Neural cell (in vitro differentiated cells): ENCODE measurements around the gene AHCYL1. TPM values are rescaled to one million over a fixed set of nuclear protein-coding genes. Genes with fewer than 3 reads are reported as not detected.

Source experiments
- H2AFZ ChIP-seq: fragments of 200-600, 300-800 bp; sonication (generic), shearing (Covaris generic); 2 replicates; pipeline ENCODE4 v1.6.0; 2014; ENCODE audit warnings: low read depth, mild to moderate bottlenecking, antibody characterized with exemption, low read length, moderate library complexity
- H3F3A ChIP-seq: fragments of 200-600 bp; shearing (Covaris generic); 2 replicates; pipeline ENCODE4 v1.6.1; 2016; ENCODE audit warnings: mild to moderate bottlenecking, moderate library complexity, mixed read lengths, antibody characterized with exemption, low read length; ENCODE audit not compliant: insufficient read depth, poor library complexity, severe bottlenecking
- H3K27ac ChIP-seq: fragments of 200-600, 300-800 bp; sonication (generic), shearing (Covaris generic); 2 replicates; pipeline ENCODE4 v1.5.1; 2014; ENCODE audit warnings: mild to moderate bottlenecking, low read length, moderate library complexity
- H3K27me3 ChIP-seq: fragments of 300-800, 200-600 bp; sonication (generic), shearing (Covaris generic); 2 replicates; pipeline ENCODE4 v1.6.0; 2014; ENCODE audit warnings: mild to moderate bottlenecking, low read depth, low read length, moderate library complexity; ENCODE audit not compliant: insufficient read depth
- H3K36me3 ChIP-seq: fragments of 300-800, 200-600 bp; sonication (generic), shearing (Covaris generic); 2 replicates; pipeline ENCODE4 v1.5.1; 2014; ENCODE audit warnings: mild to moderate bottlenecking, antibody characterized with exemption, low read length, moderate library complexity; ENCODE audit not compliant: insufficient read depth
- H3K4me2 ChIP-seq: fragments of 300-800, 200-600 bp; sonication (generic), shearing (Covaris generic); 2 replicates; pipeline ENCODE4 v1.6.0; 2014; ENCODE audit warnings: mild to moderate bottlenecking, low read length
- H3K4me3 ChIP-seq: fragments of 300-800, 200-600 bp; sonication (generic), shearing (Covaris generic); 2 replicates; pipeline ENCODE4 v1.5.1; 2014; ENCODE audit warnings: mild to moderate bottlenecking, low read length, moderate library complexity
- H3K79me2 ChIP-seq: fragments of 200-600 bp; shearing (Covaris generic); replicated peaks from 2 replicates; pipeline ENCODE4 v1.6.0; 2014; ENCODE audit warnings: mild to moderate bottlenecking, low read length, moderate library complexity; ENCODE audit not compliant: insufficient read depth
- H3K9ac ChIP-seq: fragments of 300-800, 200-600 bp; sonication (generic), shearing (Covaris generic); 2 replicates; pipeline ENCODE4 v1.6.1; 2016; ENCODE audit warnings: mild to moderate bottlenecking, low read length, mixed read lengths
- H3K9me2 ChIP-seq: fragments of 200-600 bp; shearing (Covaris generic); 2 replicates; pipeline ENCODE4 v1.6.1; 2016; ENCODE audit warnings: mild to moderate bottlenecking, low read length, mixed read lengths; ENCODE audit not compliant: insufficient read depth
- H3K9me3 ChIP-seq: fragments of 200-600, 300-800 bp; sonication (generic), shearing (Covaris generic); 2 replicates; pipeline ENCODE4 v1.6.1; 2016; ENCODE audit warnings: mild to moderate bottlenecking, mixed run types, low read length, moderate library complexity, mixed read lengths
- H4K20me1 ChIP-seq: fragments of 200-600 bp; shearing (Covaris generic); 2 replicates; pipeline ENCODE4 v1.6.1; 2016; ENCODE audit warnings: mild to moderate bottlenecking, mixed run types; ENCODE audit not compliant: insufficient read depth
- CTCF ChIP-seq: fragments of 450-650 bp; IDR thresholded peaks from 2 replicates; pipeline ENCODE4 v1.5.1; 2014; ENCODE audit warnings: antibody characterized with exemption, mild to moderate bottlenecking, moderate library complexity; ENCODE audit not compliant: poor library complexity, severe bottlenecking
- EP300 ChIP-seq: fragments of 450-650 bp; conservative IDR thresholded peaks from 2 replicates; pipeline ENCODE4 v1.6.1; 2014; ENCODE audit warnings: antibody characterized with exemption, mild to moderate bottlenecking, moderate library complexity; ENCODE audit not compliant: poor library complexity, severe bottlenecking
- EZH2 ChIP-seq: fragments of 200-600, 300-800 bp; shearing (Covaris generic), sonication (generic); IDR thresholded peaks from 2 replicates; pipeline ENCODE4 v1.6.1; 2014; ENCODE audit warnings: antibody characterized with exemption, low read length, borderline replicate concordance, mild to moderate bottlenecking; ENCODE audit not compliant: insufficient read depth, poor library complexity, severe bottlenecking
- MXI1 ChIP-seq: fragments of 450-650 bp; conservative IDR thresholded peaks from 2 replicates; pipeline ENCODE4 v1.6.1; 2014; ENCODE audit warnings: antibody characterized with exemption, mild to moderate bottlenecking; ENCODE audit not compliant: poor library complexity, severe bottlenecking
- POLR2AphosphoS5 ChIP-seq: IDR thresholded peaks from 2 replicates; pipeline ENCODE4 v1.6.1; 2012
- RAD21 ChIP-seq: fragments of 450-650 bp; conservative IDR thresholded peaks from 2 replicates; pipeline ENCODE4 v1.6.1; 2014; ENCODE audit warnings: antibody characterized with exemption, mild to moderate bottlenecking, moderate library complexity
- REST ChIP-seq: IDR thresholded peaks from 2 replicates; pipeline ENCODE4 v1.6.1; 2012; ENCODE audit warnings: borderline replicate concordance
- SMC3 ChIP-seq: fragments of 450-650 bp; conservative IDR thresholded peaks from 2 replicates; pipeline ENCODE4 v1.6.1; 2014; ENCODE audit warnings: antibody characterized with exemption, mild to moderate bottlenecking, moderate library complexity; ENCODE audit not compliant: poor library complexity
- TAF1 ChIP-seq: IDR thresholded peaks from 2 replicates; pipeline ENCODE4 v1.6.1; 2012; ENCODE audit warnings: low read depth
- polyA plus RNA-seq: library from polyadenylated mRNA; depleted of rRNA; stranded (reverse); fragments of >200 nt; gene quantifications from 2 replicates; pipeline ENCODE4 v1.2.3, GENCODE V29; 2014

AHCYL1 gene
- polyA plus RNA-seq, 1 donor from 2014 or later = 48.7 TPM

GRCh38 chr1:109996476-109996875 is 11.9 kb downstream of the AHCYL1 start:
- Histone ChIP-seq H2AFZ (no peak overlapping the region), H3K4me3 (no peak overlapping the region), H3K27ac (no peak overlapping the region), H3F3A (no peaks in the 10 kb centered on the region), H3K4me2 (no peak overlapping the region), H3K9me3 (no peaks in the 10 kb centered on the region), H3K79me2 (peaks cover 31% of the 10 kb centered on the region), H3K9me2 (no peaks in the 10 kb centered on the region), H3K36me3 (no peaks in the 10 kb centered on the region), H3K27me3 (no peaks in the 10 kb centered on the region), H3K9ac (no peak overlapping the region), H4K20me1 (no peaks in the 10 kb centered on the region)
- no peak for TF ChIP-seq RAD21
- TF ChIP-seq CTCF = no peak
- TF ChIP-seq TAF1 = no peak
- no peak for TF ChIP-seq EZH2
- TF ChIP-seq MXI1 = no peak
- no peak for TF ChIP-seq REST
- TF ChIP-seq EP300 = no peak
- TF ChIP-seq SMC3 = no peak
- no peak for TF ChIP-seq POLR2AphosphoS5

GRCh38 chr1:109997204-109997866 is 12.8 kb downstream of the AHCYL1 start:
- Histone ChIP-seq H3K4me3 (no peak overlapping the region), H3K79me2 (peaks cover 30% of the 10 kb centered on the region), H3K9ac (no peak overlapping the region), H3K27ac (no peak overlapping the region), H3K36me3 (no peaks in the 10 kb centered on the region), H3K9me2 (no peaks in the 10 kb centered on the region), H4K20me1 (no peaks in the 10 kb centered on the region), H2AFZ (no peak overlapping the region), H3K9me3 (no peaks in the 10 kb centered on the region), H3K27me3 (no peaks in the 10 kb centered on the region), H3F3A (no peaks in the 10 kb centered on the region), H3K4me2 (no peak overlapping the region)
- TF ChIP-seq EZH2 (no peak), TAF1 (no peak), MXI1 (no peak), CTCF (no peak), RAD21 (no peak), POLR2AphosphoS5 (no peak), EP300 (no peak), SMC3 (no peak), REST (no peak)
